ENCODE results near the gene ADAMTS7.

DNA sequence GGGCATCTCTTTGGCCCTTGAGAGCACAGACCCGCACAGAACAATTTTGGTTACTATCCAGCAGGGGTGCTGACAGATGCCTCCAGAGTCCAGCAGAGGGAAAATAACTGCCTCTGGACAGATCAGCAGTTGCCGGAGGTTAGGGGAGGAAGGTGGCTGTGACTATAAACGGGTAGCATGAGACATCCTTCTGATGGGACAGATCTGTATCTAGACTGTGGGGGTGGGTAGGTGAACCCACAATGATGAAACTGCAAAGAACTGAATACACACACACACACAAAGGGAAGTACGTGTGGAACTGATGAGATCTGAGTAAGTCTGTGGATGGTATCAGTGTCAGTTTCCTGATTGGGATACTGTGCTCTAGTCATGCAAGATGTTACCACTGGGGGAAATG is 21.2 kb downstream of the ADAMTS7 start:
- TF ChIP-seq, protein P1, sequence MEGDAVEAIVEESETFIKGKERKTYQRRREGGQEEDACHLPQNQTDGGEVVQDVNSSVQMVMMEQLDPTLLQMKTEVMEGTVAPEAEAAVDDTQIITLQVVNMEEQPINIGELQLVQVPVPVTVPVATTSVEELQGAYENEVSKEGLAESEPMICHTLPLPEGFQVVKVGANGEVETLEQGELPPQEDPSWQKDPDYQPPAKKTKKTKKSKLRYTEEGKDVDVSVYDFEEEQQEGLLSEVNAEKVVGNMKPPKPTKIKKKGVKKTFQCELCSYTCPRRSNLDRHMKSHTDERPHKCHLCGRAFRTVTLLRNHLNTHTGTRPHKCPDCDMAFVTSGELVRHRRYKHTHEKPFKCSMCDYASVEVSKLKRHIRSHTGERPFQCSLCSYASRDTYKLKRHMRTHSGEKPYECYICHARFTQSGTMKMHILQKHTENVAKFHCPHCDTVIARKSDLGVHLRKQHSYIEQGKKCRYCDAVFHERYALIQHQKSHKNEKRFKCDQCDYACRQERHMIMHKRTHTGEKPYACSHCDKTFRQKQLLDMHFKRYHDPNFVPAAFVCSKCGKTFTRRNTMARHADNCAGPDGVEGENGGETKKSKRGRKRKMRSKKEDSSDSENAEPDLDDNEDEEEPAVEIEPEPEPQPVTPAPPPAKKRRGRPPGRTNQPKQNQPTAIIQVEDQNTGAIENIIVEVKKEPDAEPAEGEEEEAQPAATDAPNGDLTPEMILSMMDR (IDR thresholded peaks at IDR 0.05) = no peak
- no peak for TF ChIP-seq POLR2A (IDR thresholded peaks at IDR 0.05)

Data from uterus (tissue), 2 donors.